Measurements from ENCODE around the gene CCDC157. TPM values are rescaled to one million over a fixed set of nuclear protein-coding genes. Genes with fewer than 3 reads are reported as not detected.
A peak's percentile ranks its signal among the peaks of the same experiment; 100 is the strongest.

The CCDC157 gene
- total RNA-seq, 2 experiments from 2014 or later, result 2.4 to 3.7 TPM

GRCh38 chr22:30325724-30326254 lies 31.0 kb upstream of the CCDC157 start:
- Mint-ChIP-seq H3K27ac (peak overlapping the region; percentile 71), H3K36me3 (ENCODE audit: low read depth) (peaks cover 19% of the 10 kb centered on the region), H3K4me3 (peak overlapping the region; percentile 82), H3K4me1 (peaks cover 54% of the 10 kb centered on the region), H3K9me3 (ENCODE audit: low read depth) (no peaks in the 10 kb centered on the region), H3K27me3 (no peaks in the 10 kb centered on the region)
- ChIA-PET POLR2A (interaction anchor here (0.6 kb wide), 2 partner anchors 25 kb away, joined by 5 to 11 read pairs; no protein-coding TSS in a partner anchor), CTCF (interaction anchor here (0.6 to 5.1 kb wide), 7 partner anchors 13 to 218 kb away, joined by 3 to 45 read pairs (median 4); partner anchors contain the start of gene CASTOR1)
- intact Hi-C loops (cut with DNase I, micrococcal nuclease), result loop anchor here (1.0 to 5.0 kb wide), 7 partner anchors 10 to 721 kb away; partner anchors contain the start of genes ASCC2 (in 1 of the 2), CASTOR1 (in 1 of the 2), CCDC157 (in 1 of the 2) and RNF215 (in 1 of the 2)
- ATAC-seq (no peak), DNase-seq (no peak)

GRCh38 chr22:30326255-30326705 lies 30.5 kb upstream of the CCDC157 start:
- ATAC-seq (peak; percentile 6), DNase-seq (no peak)
- POLR2A ChIA-PET, result interaction anchor here (0.6 to 1.8 kb wide), 8 partner anchors 8 to 488 kb away, joined by 3 to 6 read pairs (median 4); partner anchors contain the start of genes ASCC2, CCDC157 and SF3A1
- Mint-ChIP-seq H3K27me3 (no peaks in the 10 kb centered on the region), H3K36me3 (ENCODE audit: low read depth) (peaks cover 20% of the 10 kb centered on the region), H3K9me3 (ENCODE audit: low read depth) (no peaks in the 10 kb centered on the region), H3K4me3 (peak overlapping the region; percentile 82), H3K4me1 (peaks cover 50% of the 10 kb centered on the region), H3K27ac (peak overlapping the region; percentile 71)
- CTCF ChIA-PET, result interaction anchor here (0.6 to 5.1 kb wide), 11 partner anchors 8 to 91 kb away, joined by 3 to 45 read pairs (median 4); partner anchors contain the start of gene CASTOR1
- intact Hi-C loops (cut with DNase I, micrococcal nuclease), result loop anchor here (2.0 to 5.0 kb wide), 6 partner anchors 19 to 721 kb away; partner anchors contain the start of genes ASCC2 (in 1 of the 2), CASTOR1 (in 1 of the 2), CCDC157 (in 1 of the 2) and RNF215 (in 1 of the 2)

GRCh38 chr22:30326706-30327362 lies 30.0 kb upstream of the CCDC157 start, which contains the start of gene TBC1D10A:
TBC1D10A (minus strand) TSS chr22:30326941; CDS start chr22:30326881, 60 bp downstream.
- Mint-ChIP-seq H3K4me1 (peaks cover 45% of the 10 kb centered on the region), H3K27ac (peak within 1 kb of the TSS; percentile 89), H3K9me3 (ENCODE audit: low read depth) (no peaks in the 10 kb centered on the region), H3K4me3 (peak within 1 kb of the TSS; percentile 82), H3K36me3 (ENCODE audit: low read depth) (peaks cover 18% of the 10 kb centered on the region), H3K27me3 (no peaks in the 10 kb centered on the region)
- DNase-seq (peak; percentile 97), ATAC-seq (peak; percentile 87)
- POLR2A ChIA-PET, result interaction anchor here (0.6 to 1.8 kb wide), 10 partner anchors 9 to 489 kb away, joined by 3 to 6 read pairs (median 4); partner anchors contain the start of genes ASCC2, CCDC157, SEC14L2 and SF3A1
- intact Hi-C loops (cut with DNase I, micrococcal nuclease), result loop anchor here (1.0 to 5.0 kb wide), 12 partner anchors 20 to 722 kb away; partner anchors contain the start of genes CASTOR1 (in 2 of the 2), RNF215 (in 2 of the 2), SF3A1 (in 2 of the 2) and ASCC2 (in 1 of the 2)
- CTCF ChIA-PET, result interaction anchor here (0.6 to 5.1 kb wide), 10 partner anchors 8 to 91 kb away, joined by 3 to 45 read pairs (median 4); partner anchors contain the start of gene CASTOR1

- no peaks in the 10 kb centered on the region for H3K27me3 Mint-ChIP-seq
- intact Hi-C loops (cut with DNase I, micrococcal nuclease), result loop anchor here (1.0 to 5.0 kb wide), 12 partner anchors 21 to 723 kb away; partner anchors contain the start of genes CASTOR1 (in 2 of the 2), RNF215 (in 2 of the 2), SF3A1 (in 2 of the 2) and ASCC2 (in 1 of the 2)
- ATAC-seq (no peak), DNase-seq (no peak)
- peaks cover 27% of the 10 kb centered on the region for H3K36me3 Mint-ChIP-seq (ENCODE audit: low read depth)
- CTCF ChIA-PET, result interaction anchor here (0.6 to 5.1 kb wide), 6 partner anchors 22 to 220 kb away, joined by 3 to 45 read pairs (median 3); partner anchors contain the start of genes CASTOR1 and RNF215
- H3K4me3 Mint-ChIP-seq, result peak overlapping the region; percentile 82
- H3K4me1 Mint-ChIP-seq, result peaks cover 50% of the 10 kb centered on the region
- H3K27ac Mint-ChIP-seq, result peak overlapping the region; percentile 89
- POLR2A ChIA-PET, result interaction anchor here (1.8 kb wide), 1 partner anchor 16 kb away, joined by 4 read pairs; no protein-coding TSS in a partner anchor
- no peaks in the 10 kb centered on the region for H3K9me3 Mint-ChIP-seq (ENCODE audit: low read depth)
Measured at GRCh38 chr22:30327864-30328345, 28.9 kb upstream of the CCDC157 start.

- no peak overlapping the region for H3K27ac Mint-ChIP-seq
- no peak for DNase-seq
- H3K27me3 Mint-ChIP-seq, result no peaks in the 10 kb centered on the region
- peaks cover 50% of the 10 kb centered on the region for H3K4me1 Mint-ChIP-seq
- ChIA-PET CTCF (interaction anchor here (0.6 to 5.1 kb wide), 6 partner anchors 21 to 220 kb away, joined by 3 to 45 read pairs (median 3); partner anchors contain the start of genes CASTOR1 and RNF215), POLR2A (interaction anchor here (1.0 to 1.8 kb wide), 2 partner anchors 16 to 19 kb away, joined by 4 read pairs; no protein-coding TSS in a partner anchor)
- no peaks in the 10 kb centered on the region for H3K9me3 Mint-ChIP-seq (ENCODE audit: low read depth)
- intact Hi-C loops (cut with DNase I, micrococcal nuclease), result loop anchor here (5.0 kb wide), 2 partner anchors 59 to 491 kb away; partner anchors contain the start of genes ASCC2 (in 1 of the 2) and RNF215 (in 1 of the 2)
- peaks cover 28% of the 10 kb centered on the region for H3K36me3 Mint-ChIP-seq (ENCODE audit: low read depth)
- H3K4me3 Mint-ChIP-seq, result no peak overlapping the region
- no peak for ATAC-seq
Measured at GRCh38 chr22:30328466-30329049, 28.2 kb upstream of the CCDC157 start.

GRCh38 chr22:30332551-30332950 lies 24.3 kb upstream of the CCDC157 start:
- Mint-ChIP-seq H3K9me3 (ENCODE audit: low read depth) (no peaks in the 10 kb centered on the region), H3K27me3 (no peaks in the 10 kb centered on the region), H3K4me3 (no peak overlapping the region), H3K27ac (peak overlapping the region; percentile 69), H3K4me1 (peaks cover 47% of the 10 kb centered on the region), H3K36me3 (ENCODE audit: low read depth) (peaks cover 65% of the 10 kb centered on the region)
- ChIA-PET CTCF (interaction anchor here (0.9 to 1.7 kb wide), 3 partner anchors 12 to 55 kb away, joined by 3 to 10 read pairs (median 5); partner anchors contain the start of gene RNF215), POLR2A (interaction anchor here (0.7 kb wide), 1 partner anchor 15 kb away, joined by 3 read pairs; no protein-coding TSS in a partner anchor)
- DNase-seq (no peak), ATAC-seq (no peak)
- intact Hi-C loops (cut with DNase I, micrococcal nuclease), result no loop called here

- DNase-seq, result no peak
- peaks cover 43% of the 10 kb centered on the region for H3K4me1 Mint-ChIP-seq
- H3K9me3 Mint-ChIP-seq (ENCODE audit: low read depth), result no peaks in the 10 kb centered on the region
- no peaks in the 10 kb centered on the region for H3K27me3 Mint-ChIP-seq
- ChIA-PET CTCF (interaction anchor here (1.5 to 1.7 kb wide), 2 partner anchors 11 to 45 kb away, joined by 5 to 10 read pairs; no protein-coding TSS in a partner anchor), POLR2A (interaction anchor here (0.6 to 0.9 kb wide), 3 partner anchors 15 to 45 kb away, joined by 3 read pairs; no protein-coding TSS in a partner anchor)
- intact Hi-C loops (cut with DNase I, micrococcal nuclease), result no loop called here
- ATAC-seq, result peak; percentile 60
- H3K36me3 Mint-ChIP-seq (ENCODE audit: low read depth), result peaks cover 70% of the 10 kb centered on the region
- H3K4me3 Mint-ChIP-seq, result no peak overlapping the region
- peak overlapping the region; percentile 69 for H3K27ac Mint-ChIP-seq
Measured at GRCh38 chr22:30332994-30333706, 23.7 kb upstream of the CCDC157 start.

- ATAC-seq (peak; percentile 73), DNase-seq (peak; percentile 69)
- intact Hi-C loops (cut with DNase I, micrococcal nuclease), result no loop called here
- no peak overlapping the region for H3K4me3 Mint-ChIP-seq
- H3K27ac Mint-ChIP-seq, result peak overlapping the region; percentile 69
- no peaks in the 10 kb centered on the region for H3K9me3 Mint-ChIP-seq (ENCODE audit: low read depth)
- H3K4me1 Mint-ChIP-seq, result peaks cover 43% of the 10 kb centered on the region
- H3K27me3 Mint-ChIP-seq, result no peaks in the 10 kb centered on the region
- CTCF ChIA-PET, result interaction anchor here (1.7 kb wide), 1 partner anchor 46 kb away, joined by 10 read pairs; no protein-coding TSS in a partner anchor
- H3K36me3 Mint-ChIP-seq (ENCODE audit: low read depth), result peaks cover 74% of the 10 kb centered on the region
- POLR2A ChIA-PET, result interaction anchor here (0.6 to 0.9 kb wide), 2 partner anchors 22 to 45 kb away, joined by 3 read pairs; no protein-coding TSS in a partner anchor
Measured at GRCh38 chr22:30333707-30334087, 23.1 kb upstream of the CCDC157 start.

GRCh38 chr22:30334646-30335045 lies 22.2 kb upstream of the CCDC157 start:
- peak; percentile 27 for DNase-seq
- H3K4me1 Mint-ChIP-seq, result peaks cover 43% of the 10 kb centered on the region
- POLR2A ChIA-PET, result interaction anchor here (1.1 to 1.8 kb wide), 3 partner anchors 8 to 46 kb away, joined by 3 to 4 read pairs (median 3); partner anchors contain the start of gene TBC1D10A
- H3K4me3 Mint-ChIP-seq, result no peak overlapping the region
- no peaks in the 10 kb centered on the region for H3K9me3 Mint-ChIP-seq (ENCODE audit: low read depth)
- H3K27me3 Mint-ChIP-seq, result no peaks in the 10 kb centered on the region
- peaks cover 82% of the 10 kb centered on the region for H3K36me3 Mint-ChIP-seq (ENCODE audit: low read depth)
- peak overlapping the region; percentile 69 for H3K27ac Mint-ChIP-seq
- peak; percentile 13 for ATAC-seq
- CTCF ChIA-PET, result interaction anchor here (0.6 to 1.0 kb wide), 4 partner anchors 8 to 46 kb away, joined by 3 to 8 read pairs (median 4); partner anchors contain the start of genes CASTOR1, CCDC157, SF3A1 and TBC1D10A
- intact Hi-C loops (cut with DNase I, micrococcal nuclease), result no loop called here

Measured in activated CD4-positive, alpha-beta T cell treated with anti-CD3 and anti-CD28 coated beads for 36 hours (primary cell).